ENCODE measurements around the gene FN3KRP.
A peak's percentile ranks its signal among the peaks of the same experiment; 100 is the strongest.

- TF ChIP-seq U2AF1 (optimal IDR thresholded peaks at IDR 0.05; ENCODE audit: low read depth, low read length): no peak
- TF ChIP-seq ZNF615 (CRISPR knock-in tag; IDR thresholded peaks at IDR 0.05; ENCODE audit: borderline replicate concordance): no peak
- peak; percentile 28; the same call in 1 of the 2 replicates for TF ChIP-seq ZFP91 (CRISPR knock-in tag; IDR thresholded peaks at IDR 0.05; ENCODE audit: borderline replicate concordance)
- TF ChIP-seq BORCS8-MEF2B (CRISPR knock-in tag; IDR thresholded peaks at IDR 0.05): no peak; the same call in 1 of the 2 replicates
- TF ChIP-seq POLR2AphosphoS5 (IDR thresholded peaks at IDR 0.05; ENCODE audit: low read depth, low read length): peak; percentile 71
- TF ChIP-seq CTCF (CRISPR knock-in tag; IDR thresholded peaks at IDR 0.05): no peak
- TF ChIP-seq SMARCC2 (IDR thresholded peaks at IDR 0.05): no peak
- TF ChIP-seq RBFOX2 (IDR thresholded peaks at IDR 0.05; ENCODE audit: low read depth, low read length): peak; percentile 76
- TF ChIP-seq EP300 (IDR thresholded peaks at IDR 0.05; ENCODE audit: low read depth in 2 of 2, low read length in 2 of 2): no peak
- TF ChIP-seq EP300 (CRISPR knock-in tag; IDR thresholded peaks at IDR 0.05; ENCODE audit: borderline replicate concordance): no peak
- TF ChIP-seq HNRNPL (IDR thresholded peaks at IDR 0.05; ENCODE audit: low read depth, low read length): no peak
- no peak for TF ChIP-seq TCF12 (IDR thresholded peaks at IDR 0.05)
- TF ChIP-seq TCF12 (CRISPR knock-in tag; IDR thresholded peaks at IDR 0.05): peak; percentile 47; the same call in 1 of the 2 replicates
- no peak for TF ChIP-seq AGO1 (IDR thresholded peaks at IDR 0.05; ENCODE audit: low read depth, low read length, poor library complexity, severe bottlenecking)
- TF ChIP-seq ZFP36 (IDR thresholded peaks at IDR 0.05; ENCODE audit: borderline replicate concordance, low read depth, low read length, partially characterized antibody): no peak
Measured at GRCh38 chr17:82716203-82717010, at the start of gene FN3KRP.
